HG02623 (cell line): ENCODE data around the gene GMPR.

ENCODE experiments used
- ATAC-seq: cut with Tn5 transposase; IDR thresholded peaks from one replicate; pipeline ENCODE4 v1.9.1; 2021; ENCODE audit warnings: moderate library complexity; ENCODE audit not compliant: unreplicated experiment

GMPR gene

DNA sequence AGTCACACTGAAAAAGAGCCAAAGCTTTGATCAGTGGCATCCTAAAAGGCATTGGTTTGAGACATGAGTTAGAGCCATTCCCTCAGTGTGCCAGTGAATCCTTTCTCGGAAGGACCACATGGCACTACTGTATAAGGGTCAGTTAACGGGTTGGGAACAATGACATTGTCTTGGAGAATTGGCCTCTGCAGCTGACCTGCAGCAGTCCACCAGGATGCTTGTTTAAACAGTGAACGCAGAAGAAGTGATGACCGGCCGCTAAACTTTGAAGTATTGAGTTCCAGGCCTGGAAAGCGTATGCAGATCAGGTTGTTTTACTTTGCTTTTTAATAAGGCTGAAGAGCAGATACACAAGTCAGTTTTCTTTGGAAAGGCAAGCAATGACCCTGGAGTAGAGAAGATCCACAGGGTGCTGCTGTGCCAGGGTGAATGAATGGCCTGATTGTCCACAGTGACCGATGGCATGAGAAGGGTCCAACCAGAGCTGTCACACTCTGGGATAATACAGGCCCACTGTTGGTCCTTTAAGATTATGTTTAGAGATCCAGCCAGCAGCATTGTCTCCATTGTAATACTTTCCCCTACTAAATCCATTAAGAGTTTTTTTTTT is 57.8 kb downstream of the GMPR start:
- no peak for ATAC-seq

DNA sequence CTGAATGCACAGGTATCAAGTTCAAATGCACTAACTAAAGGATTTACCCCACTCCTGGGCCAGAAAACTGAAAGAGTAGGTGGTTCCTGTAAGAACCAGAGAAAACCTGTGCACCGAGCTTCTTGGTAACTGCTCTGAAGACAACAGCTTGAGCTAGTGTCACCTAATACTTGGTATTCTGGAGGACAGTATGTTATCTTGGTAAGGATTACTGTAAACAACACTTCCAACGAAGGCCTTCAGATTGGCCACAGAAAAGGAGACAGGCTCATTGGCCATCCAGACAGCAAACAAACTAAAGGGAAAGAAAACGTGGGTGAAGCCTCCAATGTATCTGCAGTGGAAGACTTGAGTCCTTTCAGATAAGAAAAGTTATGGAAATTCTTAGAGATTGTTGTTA is 61.5 kb downstream of the GMPR start:
- ATAC-seq, result no peak

DNA sequence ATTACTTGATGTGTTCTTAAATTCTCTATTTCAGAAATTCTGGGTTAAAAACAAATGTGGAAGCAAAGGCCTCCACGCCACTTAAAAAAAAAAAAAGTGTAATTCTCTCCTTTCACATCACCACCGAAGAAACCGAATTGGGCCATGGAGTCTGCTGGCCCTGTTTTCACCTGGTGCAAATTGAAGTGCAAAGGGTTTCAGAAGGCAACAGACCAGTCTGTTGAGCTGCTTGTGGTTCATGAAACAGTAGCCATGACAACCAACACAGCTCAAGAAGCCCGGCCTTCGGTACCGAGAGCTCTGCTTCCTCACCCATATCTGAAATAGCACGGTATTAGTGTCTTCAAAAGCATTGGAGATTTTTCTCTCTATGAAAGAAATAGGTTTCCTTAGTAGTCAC is 63.1 kb downstream of the GMPR start:
- peak; percentile 38 for ATAC-seq

- no peak for ATAC-seq
These were observed 64.5 kb downstream of the GMPR start for GRCh38 chr6:16302721-16303552.

DNA sequence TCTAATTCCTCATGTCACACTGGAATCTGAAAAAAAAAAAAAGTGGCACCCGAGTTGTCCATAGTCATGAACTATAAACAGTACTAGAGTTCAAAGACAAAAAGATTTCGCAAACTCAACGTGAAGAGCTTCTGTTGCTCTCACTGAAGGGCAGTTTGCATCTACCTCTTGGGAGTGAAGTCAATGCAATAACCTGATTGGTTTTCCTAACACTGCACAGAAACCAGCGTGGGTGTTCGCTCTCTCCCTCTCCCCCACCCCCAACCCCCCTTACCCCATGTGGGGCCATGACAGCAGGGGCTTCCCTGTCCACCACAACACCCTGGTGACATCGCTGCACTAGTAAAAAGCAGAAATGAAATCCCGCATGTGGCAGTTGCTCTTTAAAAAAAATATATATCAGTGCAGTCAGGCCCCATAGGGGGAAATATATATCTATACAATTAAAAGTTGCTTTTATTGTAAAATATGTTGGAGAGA is 66.9 kb downstream of the GMPR start:
- ATAC-seq, result peak; percentile 85

- ATAC-seq, result peak; percentile 18
These were observed 67.4 kb downstream of the GMPR start for GRCh38 chr6:16305788-16306187.

DNA sequence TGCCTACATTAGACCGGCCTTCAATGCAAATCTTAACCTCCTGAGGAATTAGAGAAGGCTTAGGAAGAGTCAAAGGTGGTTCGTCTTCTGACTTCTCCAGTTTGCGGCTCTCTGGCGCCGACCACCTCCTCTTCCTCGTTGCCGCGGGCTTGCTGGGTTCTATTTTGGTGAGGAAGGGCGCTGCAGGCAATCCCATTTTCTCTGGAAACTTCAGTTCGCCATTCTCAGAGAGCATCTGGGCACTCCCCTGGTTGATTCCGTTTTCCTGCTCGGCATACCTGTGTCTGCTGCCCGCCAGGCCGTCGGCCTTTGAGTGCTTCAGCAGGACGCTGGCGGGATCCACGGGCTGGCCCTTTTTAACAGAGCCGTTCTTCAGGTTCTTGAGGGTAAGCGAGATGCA is 67.9 kb downstream of the GMPR start:
- ATAC-seq, result no peak

DNA sequence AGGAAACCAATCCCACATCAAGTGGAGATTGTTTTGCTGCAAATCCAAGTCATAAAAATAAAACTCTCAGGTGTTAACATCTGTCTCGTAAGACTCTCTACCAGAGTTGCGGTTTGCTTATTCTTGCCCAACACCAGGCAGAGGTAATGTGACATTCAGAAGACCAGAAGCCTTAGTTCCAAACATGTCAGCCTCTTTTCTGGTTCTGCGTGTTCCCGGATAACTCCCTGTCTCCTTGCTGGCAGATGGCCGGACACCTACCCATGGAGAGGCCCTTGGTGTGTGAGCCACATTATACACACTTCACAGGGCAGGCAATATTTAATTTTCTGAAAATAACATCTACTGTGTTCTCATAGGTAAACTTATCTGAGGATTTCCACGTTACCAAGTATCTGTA is 73.4 kb downstream of the GMPR start:
- ATAC-seq, result no peak

DNA sequence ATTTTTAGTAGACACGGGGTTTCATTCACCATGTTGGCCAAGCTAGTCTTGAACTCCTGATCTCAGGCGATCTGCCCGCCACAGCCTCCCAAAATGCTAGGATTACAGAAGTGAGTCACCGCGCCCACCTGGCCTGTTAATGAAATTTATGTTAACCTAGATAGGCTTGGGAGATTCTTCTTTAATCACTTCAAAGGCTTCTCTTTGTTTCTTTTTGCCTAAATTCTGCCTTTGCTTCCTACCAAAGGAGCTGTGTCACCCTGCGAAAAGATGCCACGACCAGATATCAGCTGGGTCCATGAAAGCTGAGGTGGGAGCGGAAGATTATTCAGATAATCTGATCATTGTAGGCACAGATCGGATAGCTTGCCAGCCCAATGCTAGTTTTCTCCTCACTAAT is 75.3 kb downstream of the GMPR start:
- no peak for ATAC-seq

- ATAC-seq, result no peak
These were observed 75.9 kb downstream of the GMPR start for GRCh38 chr6:16314296-16314695.

DNA sequence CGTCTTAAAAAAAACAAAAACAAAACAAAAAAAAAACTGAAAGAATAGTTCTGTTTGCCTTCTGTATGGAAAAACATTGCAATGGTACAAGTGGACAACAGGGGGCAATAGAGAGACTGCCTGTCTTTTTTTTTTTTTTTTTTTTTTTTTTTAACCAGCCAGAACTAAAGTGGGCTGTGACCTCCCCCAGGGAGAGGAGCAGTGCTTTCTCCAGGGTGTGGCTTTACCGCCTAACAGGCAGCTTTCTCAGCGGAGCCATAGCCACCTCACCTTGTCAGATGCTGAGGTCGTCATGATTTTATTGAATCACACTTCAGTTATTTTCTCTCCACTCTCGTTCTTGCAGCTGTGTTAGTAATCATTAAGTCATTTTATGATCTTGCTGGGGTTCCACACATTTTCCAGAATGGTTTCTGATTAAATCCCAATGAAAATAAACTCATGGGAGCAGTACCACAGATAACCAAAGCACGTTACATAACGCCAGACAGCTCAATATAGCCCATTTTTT is 78.4 kb downstream of the GMPR start:
- no peak for ATAC-seq

- ATAC-seq, result no peak
These were observed 80.2 kb downstream of the GMPR start for GRCh38 chr6:16318538-16318937.

DNA sequence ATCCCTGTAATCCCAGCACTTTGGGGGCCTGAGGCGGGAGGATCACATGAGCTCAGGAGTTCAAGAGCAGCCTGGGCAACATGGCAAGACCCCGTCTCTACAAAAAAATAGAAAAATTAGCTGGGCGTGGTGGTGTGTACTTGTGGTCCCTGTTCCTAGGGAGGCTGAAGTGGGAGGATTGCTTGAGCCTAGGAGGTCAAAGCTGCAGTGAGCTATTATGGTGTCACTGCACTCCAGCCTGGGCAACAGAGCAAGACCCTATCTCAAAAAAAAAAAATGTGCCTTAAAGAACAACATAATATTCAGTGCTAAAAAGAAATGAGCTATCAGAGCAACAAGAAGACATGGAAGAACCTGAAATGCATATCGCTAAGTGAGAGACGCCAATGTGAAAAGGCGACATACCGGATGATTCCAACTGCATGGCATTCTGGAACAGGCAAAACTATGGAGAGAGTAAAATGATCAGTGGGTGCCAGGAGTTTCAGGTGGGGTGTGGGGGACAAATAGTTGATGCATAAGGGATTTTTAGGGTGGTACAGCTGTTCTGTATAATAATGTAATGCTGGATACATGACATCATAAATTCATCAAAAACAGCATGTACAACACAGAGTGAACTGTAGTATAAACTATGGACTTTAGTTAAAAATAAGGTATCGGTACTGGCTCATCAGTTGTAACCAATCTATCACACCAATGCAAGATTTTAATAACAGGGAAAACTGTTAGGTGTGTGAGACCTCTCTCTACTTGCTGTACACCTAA is 80.8 kb downstream of the GMPR start:
- no peak for ATAC-seq

DNA sequence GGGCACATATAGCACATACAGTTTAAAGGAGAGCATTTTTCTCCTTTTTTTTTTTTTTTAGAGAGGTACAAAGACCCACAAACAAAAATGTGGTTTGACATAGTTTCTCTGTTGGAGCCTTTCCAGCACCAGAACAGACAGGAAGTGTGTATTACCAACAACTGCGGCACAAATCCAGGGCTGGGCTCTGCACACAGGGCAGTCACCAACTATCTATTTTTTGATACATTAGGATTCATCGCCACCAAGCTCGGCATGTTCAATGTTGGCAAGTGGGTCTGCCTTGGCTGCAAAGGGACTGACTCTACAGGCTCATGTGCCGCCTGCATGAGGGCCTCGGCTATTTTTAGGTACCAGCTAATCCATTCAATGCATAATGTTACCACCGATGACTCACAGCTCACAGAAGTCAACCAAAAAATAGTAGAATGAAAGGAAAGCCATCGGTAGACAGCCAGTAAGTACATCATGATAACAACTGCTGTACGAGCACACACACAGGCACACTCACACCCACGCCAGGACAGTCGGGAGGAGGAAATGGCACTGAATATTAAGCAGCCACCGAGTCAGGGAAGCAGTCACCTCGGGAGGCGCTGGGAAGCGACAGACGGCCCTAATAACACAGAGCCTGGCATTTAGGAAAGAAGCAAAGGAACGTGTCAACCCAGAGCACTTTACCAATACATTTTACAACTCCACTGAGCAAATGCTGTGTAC is 81.6 kb downstream of the GMPR start:
- peak; percentile 53 for ATAC-seq

- ATAC-seq, result no peak
These were observed 82.3 kb downstream of the GMPR start for GRCh38 chr6:16320533-16321340.

DNA sequence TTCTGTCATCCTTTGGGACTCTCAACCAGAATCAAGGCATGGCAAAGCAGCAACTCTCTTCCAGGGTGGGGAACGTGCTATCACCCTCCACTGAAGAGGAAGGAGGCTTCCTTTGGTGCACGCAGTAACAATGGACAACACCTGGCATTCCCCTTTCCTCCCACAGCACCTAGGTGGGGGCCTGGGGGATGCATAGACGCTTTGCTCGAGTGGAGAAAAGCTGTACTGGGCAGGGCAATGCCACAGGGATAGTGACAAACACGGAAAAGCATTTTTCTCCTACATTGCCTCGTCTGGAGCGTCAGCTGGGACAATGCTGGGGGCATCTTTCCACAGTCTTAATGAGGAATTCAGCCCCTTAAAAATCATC is 82.9 kb downstream of the GMPR start:
- no peak for ATAC-seq

GRCh38 chr6:16321826-16322225 is 83.4 kb downstream of the GMPR start:
- no peak for ATAC-seq

DNA sequence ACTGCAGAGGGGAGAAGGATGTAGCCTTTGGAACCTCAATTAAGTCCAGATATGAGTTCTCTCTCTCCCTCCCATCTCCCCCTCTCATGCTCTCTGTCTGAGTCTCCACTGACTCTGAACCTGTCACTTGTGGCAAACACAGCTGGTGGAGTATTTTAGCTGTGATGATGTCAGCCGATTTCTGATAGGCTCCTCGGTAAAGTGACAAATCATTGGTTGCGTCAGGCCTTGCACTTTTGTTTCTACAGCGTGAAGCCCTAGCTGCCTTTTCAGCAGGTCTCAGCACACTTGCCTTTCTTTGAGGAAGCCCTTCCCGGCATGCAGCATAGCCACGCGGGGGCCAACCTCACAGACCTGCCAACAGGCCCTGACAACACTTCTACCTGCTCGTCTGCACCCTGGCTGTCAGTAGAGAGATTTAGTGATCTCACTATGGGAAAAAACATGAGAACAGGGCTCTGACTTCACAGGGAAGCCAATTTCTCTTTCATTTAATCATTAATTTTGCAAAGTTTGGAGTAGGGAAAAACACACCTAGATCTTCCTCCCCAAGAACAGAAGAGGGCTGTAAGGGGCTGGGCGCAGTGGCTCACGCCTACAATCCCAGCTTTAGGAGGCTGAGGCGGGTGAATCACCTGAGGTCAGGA is 84.4 kb downstream of the GMPR start:
- peak; percentile 85 for ATAC-seq

DNA sequence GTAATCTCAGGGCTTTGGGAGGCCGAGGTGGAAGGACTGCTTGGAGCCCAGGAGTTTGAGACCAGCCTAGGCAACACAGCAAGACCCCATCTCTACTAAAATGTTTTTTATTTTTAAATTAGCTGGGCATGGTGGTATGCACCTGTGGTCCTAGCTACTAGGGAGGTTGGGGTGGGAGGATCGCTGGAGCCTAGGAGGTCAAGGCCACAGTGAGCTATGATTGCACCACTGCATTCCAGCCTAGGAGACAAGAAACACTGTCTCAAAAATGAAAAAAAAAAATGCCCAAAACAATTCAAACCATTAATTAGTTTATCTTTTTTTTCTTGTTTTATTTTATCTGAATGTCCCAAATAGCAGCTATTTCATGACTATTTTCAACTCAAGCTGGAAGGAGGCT is 85.8 kb downstream of the GMPR start:
- no peak for ATAC-seq
